Measurements from ENCODE around the gene LRFN3. TPM values are rescaled to one million over a fixed set of nuclear protein-coding genes. Genes with fewer than 3 reads are reported as not detected.
"Not testable (repeated sequence)": the region's sequence is repeated elsewhere in the genome, so short reads cannot be mapped to it uniquely, and the experiment has no call there.

LRFN3 gene
- polyA plus RNA-seq, 2 donors = 4.9 to 5.0 TPM

GRCh38 chr19:35943321-35944301 is 7.4 kb downstream of the LRFN3 start:
- Histone ChIP-seq H3K4me1 (ENCODE audit: control insufficient read depth in 2 of 2, insufficient read depth in 2 of 2, low read length in 1 of 2) (peaks cover 4 to 5% of the 10 kb centered on the region in 2 donors), H3K27me3 (ENCODE audit: control insufficient read depth in 1 of 2, insufficient read depth in 2 of 2, low read length in 2 of 2) (no peaks in the 10 kb centered on the region), H3K4me3 (ENCODE audit: low read depth in 1 of 2, low read length in 2 of 2) (no peak overlapping the region), H3K36me3 (ENCODE audit: control insufficient read depth in 2 of 2, insufficient read depth in 2 of 2, low read length in 1 of 2) (peaks cover 7 to 22% of the 10 kb centered on the region in 2 donors), H3K9me3 (ENCODE audit: control insufficient read depth in 2 of 2, insufficient read depth in 1 of 2, low read depth in 1 of 2, low read length in 1 of 2) (no peaks in the 10 kb centered on the region), H3K27ac (ENCODE audit: low read depth in 2 of 2, low read length in 1 of 2) (no peak overlapping the region)
- WGBS, 2 donors = 86 to 87% methylated on average over 9 of the region's 9 CpGs

GRCh38 chr19:35944556-35944955 is 8.4 kb downstream of the LRFN3 start:
- H3K9me3 ChIP-seq (ENCODE audit: control insufficient read depth in 2 of 2, insufficient read depth in 1 of 2, low read depth in 1 of 2, low read length in 1 of 2) = no peaks in the 10 kb centered on the region
- H3K27me3 ChIP-seq (ENCODE audit: control insufficient read depth in 1 of 2, insufficient read depth in 2 of 2, low read length in 2 of 2) = no peaks in the 10 kb centered on the region
- no peak overlapping the region for H3K4me3 ChIP-seq (ENCODE audit: low read depth in 1 of 2, low read length in 2 of 2)
- no peak overlapping the region for H3K27ac ChIP-seq (ENCODE audit: low read depth in 2 of 2, low read length in 1 of 2)
- peaks cover 7 to 19% of the 10 kb centered on the region in 2 donors for H3K36me3 ChIP-seq (ENCODE audit: control insufficient read depth in 2 of 2, insufficient read depth in 2 of 2, low read length in 1 of 2)
- WGBS, 2 donors = 82 to 84% methylated on average over 49 to 52 of the region's 52 CpGs
- H3K4me1 ChIP-seq (ENCODE audit: control insufficient read depth in 2 of 2, insufficient read depth in 2 of 2, low read length in 1 of 2) = no peaks in the 10 kb centered on the region

DNA sequence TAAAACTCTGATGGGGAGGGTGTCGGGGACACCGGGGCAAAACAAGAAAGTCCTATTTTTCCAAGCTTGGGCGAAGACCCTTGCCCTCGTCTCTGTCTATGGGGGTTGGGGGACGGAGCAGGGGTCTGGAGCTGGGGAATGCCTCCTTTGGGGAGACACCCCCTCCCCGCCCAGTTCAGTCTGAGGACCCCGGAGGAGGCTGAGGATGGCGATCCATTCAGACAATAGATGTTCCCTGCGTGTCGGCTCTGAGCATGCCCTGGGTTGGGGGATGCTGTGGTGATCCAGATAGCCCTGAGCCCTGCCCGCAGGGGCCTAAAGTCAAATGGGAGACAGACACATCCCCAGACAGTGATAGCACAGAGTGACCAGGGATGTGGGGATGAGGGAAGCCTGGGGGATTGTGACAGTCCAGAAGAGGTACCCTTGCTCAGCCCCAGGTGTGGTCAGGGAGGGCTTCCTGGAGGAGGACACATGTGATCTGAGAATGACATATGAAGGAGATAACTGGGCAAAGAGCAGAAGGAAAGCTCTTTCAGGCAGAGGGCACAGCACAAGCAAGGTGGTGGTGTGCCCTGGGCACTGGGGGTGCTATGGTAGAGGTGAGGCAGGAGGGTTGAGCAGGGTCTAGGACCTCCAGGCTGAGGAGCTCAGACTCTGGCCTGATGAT is 9.1 kb downstream of the LRFN3 start:
- Histone ChIP-seq H3K4me1 (ENCODE audit: control insufficient read depth in 2 of 2, insufficient read depth in 2 of 2, low read length in 1 of 2) (no peaks in the 10 kb centered on the region), H3K27me3 (ENCODE audit: control insufficient read depth in 1 of 2, insufficient read depth in 2 of 2, low read length in 2 of 2) (no peaks in the 10 kb centered on the region), H3K9me3 (ENCODE audit: control insufficient read depth in 2 of 2, insufficient read depth in 1 of 2, low read depth in 1 of 2, low read length in 1 of 2) (no peaks in the 10 kb centered on the region), H3K36me3 (ENCODE audit: control insufficient read depth in 2 of 2, insufficient read depth in 2 of 2, low read length in 1 of 2) (peaks cover 7 to 12% of the 10 kb centered on the region in 2 donors), H3K27ac (ENCODE audit: low read depth in 2 of 2, low read length in 1 of 2) (no peak overlapping the region), H3K4me3 (ENCODE audit: low read depth in 1 of 2, low read length in 2 of 2) (no peak overlapping the region)
- WGBS, 2 donors = 93% methylated on average over 11 of the region's 11 CpGs

DNA sequence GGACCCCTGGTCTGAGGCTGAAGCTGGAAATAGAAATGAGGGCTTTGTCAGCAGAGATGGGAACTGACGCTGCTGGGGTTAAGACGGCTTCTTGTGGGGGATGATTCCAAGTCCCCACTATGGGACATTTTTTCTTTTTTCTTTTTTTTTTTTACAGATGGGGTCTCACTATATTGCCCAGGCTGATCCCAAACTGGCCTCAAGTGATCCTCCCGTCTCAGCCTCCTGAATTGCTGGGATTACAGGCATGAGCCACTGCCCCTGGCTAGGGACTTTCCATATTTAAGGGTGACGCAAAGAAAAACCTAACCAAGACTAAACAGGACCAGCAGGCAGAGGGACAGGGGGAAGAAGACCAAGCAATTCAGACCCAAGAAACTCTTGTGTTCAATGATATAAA is 10.0 kb downstream of the LRFN3 start:
- Histone ChIP-seq H3K27ac (ENCODE audit: low read depth in 2 of 2, low read length in 1 of 2) (no peak overlapping the region), H3K4me1 (ENCODE audit: control insufficient read depth in 2 of 2, insufficient read depth in 2 of 2, low read length in 1 of 2) (no peaks in the 10 kb centered on the region), H3K27me3 (ENCODE audit: control insufficient read depth in 1 of 2, insufficient read depth in 2 of 2, low read length in 2 of 2) (no peaks in the 10 kb centered on the region), H3K4me3 (ENCODE audit: low read depth in 1 of 2, low read length in 2 of 2) (no peak overlapping the region), H3K36me3 (ENCODE audit: control insufficient read depth in 2 of 2, insufficient read depth in 2 of 2, low read length in 1 of 2) (peaks cover 7 to 8% of the 10 kb centered on the region in 2 donors), H3K9me3 (ENCODE audit: control insufficient read depth in 2 of 2, insufficient read depth in 1 of 2, low read depth in 1 of 2, low read length in 1 of 2) (no peaks in the 10 kb centered on the region)
- 82 to 85% methylated on average over 4 of the region's 4 CpGs for WGBS, 2 donors

DNA sequence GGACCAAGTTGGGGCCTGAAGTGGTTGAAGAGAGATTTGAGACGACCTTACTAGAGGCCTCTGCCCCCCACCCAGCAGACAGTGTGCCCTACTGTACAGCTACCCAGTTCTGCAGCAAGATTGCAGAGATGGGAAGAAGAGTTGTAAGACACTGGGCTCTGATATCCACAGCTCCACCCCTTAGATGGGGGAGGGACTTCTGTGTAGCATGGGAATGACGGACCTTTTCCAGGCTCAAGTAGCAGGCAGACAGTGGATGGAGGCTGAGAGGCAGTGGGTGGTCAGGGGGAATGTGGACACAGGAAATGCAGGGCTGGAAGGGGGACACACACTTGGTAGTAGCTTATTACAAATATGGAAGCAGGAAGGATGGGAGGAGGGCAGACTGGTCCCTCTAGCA is 13.0 kb downstream of the LRFN3 start:
- H3K4me3 ChIP-seq (ENCODE audit: low read depth in 1 of 2, low read length in 2 of 2) = no peak overlapping the region
- no peak overlapping the region for H3K27ac ChIP-seq (ENCODE audit: low read depth in 2 of 2, low read length in 1 of 2)
- no peaks in the 10 kb centered on the region for H3K4me1 ChIP-seq (ENCODE audit: control insufficient read depth in 2 of 2, insufficient read depth in 2 of 2, low read length in 1 of 2)
- WGBS, 2 donors = 30% methylated on average over 2 of the region's 2 CpGs
- peaks cover 7 to 8% of the 10 kb centered on the region in 2 donors for H3K36me3 ChIP-seq (ENCODE audit: control insufficient read depth in 2 of 2, insufficient read depth in 2 of 2, low read length in 1 of 2)
- no peaks in the 10 kb centered on the region for H3K27me3 ChIP-seq (ENCODE audit: control insufficient read depth in 1 of 2, insufficient read depth in 2 of 2, low read length in 2 of 2)
- no peaks in the 10 kb centered on the region for H3K9me3 ChIP-seq (ENCODE audit: control insufficient read depth in 2 of 2, insufficient read depth in 1 of 2, low read depth in 1 of 2, low read length in 1 of 2)

- Histone ChIP-seq H3K9me3 (ENCODE audit: control insufficient read depth in 2 of 2, insufficient read depth in 1 of 2, low read depth in 1 of 2, low read length in 1 of 2) (peaks cover 0 to 2% of the 10 kb centered on the region in 2 donors), H3K4me1 (ENCODE audit: control insufficient read depth in 2 of 2, insufficient read depth in 2 of 2, low read length in 1 of 2) (peaks cover 2 to 11% of the 10 kb centered on the region in 2 donors), H3K27me3 (ENCODE audit: control insufficient read depth in 1 of 2, insufficient read depth in 2 of 2, low read length in 2 of 2) (peaks cover 0 to 5% of the 10 kb centered on the region in 2 donors), H3K4me3 (ENCODE audit: low read depth in 1 of 2, low read length in 2 of 2) (no peak overlapping the region), H3K36me3 (ENCODE audit: control insufficient read depth in 2 of 2, insufficient read depth in 2 of 2, low read length in 1 of 2) (no peaks in the 10 kb centered on the region), H3K27ac (ENCODE audit: low read depth in 2 of 2, low read length in 1 of 2) (no peak overlapping the region)
- WGBS, 2 donors = 76 to 80% methylated on average over 6 of the region's 6 CpGs
These were observed 19.9 kb downstream of the LRFN3 start for GRCh38 chr19:35955881-35956634.

- not testable (repeated sequence) for H3K9me3 ChIP-seq (ENCODE audit: control insufficient read depth in 2 of 2, insufficient read depth in 1 of 2, low read depth in 1 of 2, low read length in 1 of 2); H3K27me3 ChIP-seq (ENCODE audit: control insufficient read depth in 1 of 2, insufficient read depth in 2 of 2, low read length in 2 of 2); H3K36me3 ChIP-seq (ENCODE audit: control insufficient read depth in 2 of 2, insufficient read depth in 2 of 2, low read length in 1 of 2); H3K4me3 ChIP-seq (ENCODE audit: low read depth in 1 of 2, low read length in 2 of 2); H3K27ac ChIP-seq (ENCODE audit: low read depth in 2 of 2, low read length in 1 of 2)
- 76 to 78% methylated on average over 8 of the region's 8 CpGs for WGBS, 2 donors
- H3K4me1 ChIP-seq (ENCODE audit: control insufficient read depth in 2 of 2, insufficient read depth in 2 of 2, low read length in 1 of 2) = peaks cover 2 to 11% of the 10 kb centered on the region in 2 donors
These were observed 21.2 kb downstream of the LRFN3 start for GRCh38 chr19:35957411-35957810.

DNA sequence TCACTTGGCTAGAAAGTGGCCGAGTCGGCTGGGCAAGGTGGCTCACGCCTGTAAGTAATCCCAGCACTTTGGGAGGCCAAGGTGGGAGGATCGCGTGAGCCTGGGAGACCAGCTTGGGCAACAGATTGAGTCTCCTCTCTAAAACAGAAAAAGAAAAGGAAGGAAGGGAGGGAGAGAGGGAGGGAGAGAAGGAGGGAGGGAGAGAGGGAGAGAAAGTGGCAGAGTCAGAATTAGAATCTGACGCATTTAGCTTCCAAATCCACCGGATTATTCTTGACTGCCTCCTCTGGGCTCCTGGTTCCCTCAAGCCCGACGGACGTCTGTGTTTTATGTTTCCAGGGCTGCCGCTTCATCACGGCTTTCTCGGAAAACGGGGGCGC is 22.5 kb downstream of the LRFN3 start:
- H3K4me3 ChIP-seq (ENCODE audit: low read depth in 1 of 2, low read length in 2 of 2) = no peak overlapping the region
- peaks cover 2 to 11% of the 10 kb centered on the region in 2 donors for H3K4me1 ChIP-seq (ENCODE audit: control insufficient read depth in 2 of 2, insufficient read depth in 2 of 2, low read length in 1 of 2)
- 29 to 31% methylated on average over 15 of the region's 15 CpGs for WGBS, 2 donors
- H3K9me3 ChIP-seq (ENCODE audit: control insufficient read depth in 2 of 2, insufficient read depth in 1 of 2, low read depth in 1 of 2, low read length in 1 of 2) = peaks cover 0 to 2% of the 10 kb centered on the region in 2 donors
- no peaks in the 10 kb centered on the region for H3K36me3 ChIP-seq (ENCODE audit: control insufficient read depth in 2 of 2, insufficient read depth in 2 of 2, low read length in 1 of 2)
- peaks cover 0 to 5% of the 10 kb centered on the region in 2 donors for H3K27me3 ChIP-seq (ENCODE audit: control insufficient read depth in 1 of 2, insufficient read depth in 2 of 2, low read length in 2 of 2)
- H3K27ac ChIP-seq (ENCODE audit: low read depth in 2 of 2, low read length in 1 of 2) = no peak overlapping the region
